Ectodermal cell (in vitro differentiated cells): ENCODE data around the gene SAMD13.

ENCODE experiments used
- H3K27ac ChIP-seq: 2 replicates; pipeline ENCODE4 v1.7.0; 2013; ENCODE audit warnings: mild to moderate bottlenecking, low read depth, low read length; ENCODE audit not compliant: insufficient read depth, poor library complexity, severe bottlenecking
- H3K27me3 ChIP-seq: 2 replicates; pipeline ENCODE4 v1.7.0; 2013; ENCODE audit warnings: mild to moderate bottlenecking, low read length; ENCODE audit not compliant: insufficient read depth, control insufficient read depth, poor library complexity, severe bottlenecking
- H3K36me3 ChIP-seq: one replicate; pipeline ENCODE4 v1.7.0; 2013; ENCODE audit warnings: low read length; ENCODE audit not compliant: control insufficient read depth, insufficient read depth
- H3K4me1 ChIP-seq: one replicate; pipeline ENCODE4 v1.7.0; 2013; ENCODE audit warnings: low read length; ENCODE audit not compliant: control insufficient read depth, insufficient read depth
- H3K4me3 ChIP-seq: 2 replicates; pipeline ENCODE4 v1.7.0; 2013; ENCODE audit warnings: low read depth, low read length, control low read depth; ENCODE audit not compliant: insufficient read depth
- H3K9me3 ChIP-seq: 2 replicates; pipeline ENCODE4 v1.7.0; 2013; ENCODE audit warnings: mild to moderate bottlenecking, low read length, moderate library complexity; ENCODE audit not compliant: control insufficient read depth
- WGBS, 2 experiments: methylation state at CpG; one replicate each; pipeline ENCODE4 v1.1.7; 2013; ENCODE audit warnings: missing lambda C conversion rate in 2 of 2; 5-methylcytosine and 5-hydroxymethylcytosine counted together

The SAMD13 gene

GRCh38 chr1:84330125-84330984, 28.8 kb downstream of the SAMD13 start:
- Histone ChIP-seq H3K4me3 (no peak overlapping the region), H3K27me3 (no peaks in the 10 kb centered on the region), H3K27ac (no peak overlapping the region), H3K9me3 (no peaks in the 10 kb centered on the region), H3K4me1 (no peaks in the 10 kb centered on the region), H3K36me3 (no peaks in the 10 kb centered on the region)
- 94 to 100% methylated on average over 2 of the region's 2 CpGs for WGBS, 2 experiments

DNA sequence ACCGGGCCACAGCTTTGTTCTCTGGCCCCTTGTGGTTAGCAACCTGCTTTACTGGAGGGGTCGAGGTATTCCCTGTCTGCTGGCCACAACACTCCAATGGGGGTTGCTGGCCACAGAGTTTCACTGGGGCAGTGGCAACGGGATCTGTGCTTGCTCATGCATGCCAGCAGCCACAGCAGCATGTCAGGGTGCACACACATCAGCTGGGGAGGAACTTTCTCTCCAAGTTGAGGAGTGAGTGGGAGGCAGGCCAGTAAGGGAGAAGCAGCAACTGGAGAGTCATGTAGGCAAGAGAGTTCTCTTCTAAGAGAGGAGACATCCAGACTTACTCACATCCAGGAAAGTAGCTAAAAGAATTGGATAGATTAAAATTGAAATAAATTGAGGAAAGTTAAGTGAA, 38.0 kb downstream of the SAMD13 start:
- WGBS, 2 experiments: 74 to 82% methylated on average over 3 of the region's 3 CpGs
- no peak overlapping the region for H3K27ac ChIP-seq
- H3K27me3 ChIP-seq: no peaks in the 10 kb centered on the region

DNA sequence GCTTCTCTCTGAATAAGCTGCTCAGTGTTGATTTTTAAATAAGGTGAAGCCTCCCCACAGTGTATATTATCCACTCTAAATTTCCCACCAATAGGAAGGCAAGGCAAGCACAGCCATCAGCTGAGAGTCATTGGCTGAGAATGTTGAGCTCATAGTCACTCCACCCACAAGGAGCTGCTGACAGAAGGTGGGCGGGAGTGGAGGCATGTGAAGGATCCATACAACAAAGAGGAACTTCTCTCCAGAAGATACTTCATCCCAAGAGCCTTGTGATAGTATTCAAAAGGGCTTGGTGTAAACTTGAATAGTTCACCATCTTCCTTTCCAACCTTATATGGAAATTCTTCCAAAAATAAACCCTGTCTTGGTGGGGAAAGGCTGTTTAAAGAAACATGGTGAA, 42.8 kb downstream of the SAMD13 start:
- Histone ChIP-seq H3K36me3 (no peaks in the 10 kb centered on the region), H3K4me1 (peaks cover 6% of the 10 kb centered on the region), H3K27me3 (no peaks in the 10 kb centered on the region), H3K9me3 (no peaks in the 10 kb centered on the region), H3K27ac (no peak overlapping the region), H3K4me3 (no peak overlapping the region)
- WGBS, 2 experiments: 60 to 91% methylated on average over 1 of the region's 1 CpG

More for the DNA sequence above, 38.0 kb downstream of the SAMD13 start:
- no peaks in the 10 kb centered on the region for H3K4me1 ChIP-seq
- peaks cover 2% of the 10 kb centered on the region for H3K9me3 ChIP-seq
- no peak overlapping the region for H3K4me3 ChIP-seq
- no peaks in the 10 kb centered on the region for H3K36me3 ChIP-seq

- 93 to 96% methylated on average over 2 of the region's 2 CpGs for WGBS, 2 experiments
- Histone ChIP-seq H3K27me3 (no peaks in the 10 kb centered on the region), H3K9me3 (no peaks in the 10 kb centered on the region), H3K36me3 (no peaks in the 10 kb centered on the region), H3K4me1 (peaks cover 6% of the 10 kb centered on the region), H3K4me3 (no peak overlapping the region), H3K27ac (no peak overlapping the region)
Measured at GRCh38 chr1:84345220-84345619, 43.7 kb downstream of the SAMD13 start.

GRCh38 chr1:84347271-84347931, 45.9 kb downstream of the SAMD13 start:
- Histone ChIP-seq H3K4me1 (peaks cover 6% of the 10 kb centered on the region), H3K27me3 (no peaks in the 10 kb centered on the region), H3K36me3 (no peaks in the 10 kb centered on the region), H3K9me3 (no peaks in the 10 kb centered on the region), H3K4me3 (no peak overlapping the region), H3K27ac (no peak overlapping the region)
- WGBS, 2 experiments: 87 to 88% methylated on average over 6 of the region's 6 CpGs

DNA sequence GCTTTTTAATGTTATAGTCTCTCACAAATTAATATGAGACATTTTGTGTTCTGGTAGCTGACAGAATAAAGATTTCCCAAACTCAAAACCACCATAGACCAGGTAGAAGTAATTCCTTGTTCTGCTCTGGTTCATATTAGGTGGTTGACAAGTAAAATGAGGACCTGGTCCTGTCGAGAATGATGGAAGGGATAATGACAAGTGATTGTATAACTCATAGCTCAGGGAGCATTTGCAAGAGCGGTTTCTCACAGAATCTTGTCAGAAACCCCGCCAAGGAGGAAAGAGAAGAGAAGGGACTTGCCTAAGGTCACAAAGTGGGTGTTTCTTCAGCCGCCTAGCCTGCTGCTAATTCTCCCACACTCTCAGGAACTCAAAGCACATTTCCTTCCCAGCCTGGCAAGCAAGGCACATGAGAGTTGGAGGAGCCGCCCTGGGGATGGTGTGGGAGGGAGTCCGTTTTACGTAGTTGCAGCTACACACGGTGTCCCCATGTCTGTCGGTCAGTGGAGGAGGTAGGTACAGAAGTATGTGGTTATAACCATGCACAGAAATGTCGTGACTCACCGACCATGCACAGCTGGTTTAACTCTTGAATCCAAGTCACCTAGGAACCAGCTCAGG, 46.5 kb downstream of the SAMD13 start:
- Histone ChIP-seq H3K4me1 (peaks cover 6% of the 10 kb centered on the region), H3K4me3 (no peak overlapping the region), H3K27me3 (no peaks in the 10 kb centered on the region), H3K27ac (no peak overlapping the region), H3K36me3 (no peaks in the 10 kb centered on the region), H3K9me3 (no peaks in the 10 kb centered on the region)
- WGBS, 2 experiments: 95 to 96% methylated on average over 11 of the region's 11 CpGs

DNA sequence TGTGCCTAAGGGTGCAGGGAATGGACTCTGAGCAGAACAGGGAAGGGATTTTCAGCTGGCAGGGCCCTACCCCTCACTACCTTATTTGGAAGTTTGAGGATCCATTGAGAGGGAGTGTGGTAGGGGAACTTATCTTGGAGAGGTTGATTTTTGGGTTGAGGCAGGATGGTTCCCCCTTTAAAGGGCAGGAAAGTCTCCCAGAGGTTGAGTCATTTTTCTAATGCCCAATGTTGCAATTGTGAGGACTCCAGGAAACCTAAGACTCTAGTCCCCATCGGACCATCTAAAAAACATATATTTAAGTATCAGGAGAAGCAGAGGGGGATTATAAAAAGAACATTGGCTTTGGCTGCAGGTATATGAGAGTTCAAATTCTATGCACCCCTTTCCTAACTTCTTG, 47.3 kb downstream of the SAMD13 start:
- no peaks in the 10 kb centered on the region for H3K27me3 ChIP-seq
- peaks cover 6% of the 10 kb centered on the region for H3K4me1 ChIP-seq
- WGBS, 2 experiments: 83% methylated on average over 1 of the region's 1 CpG; no CpG with 5 or more reads in 1 of the 2 experiments
- no peak overlapping the region for H3K27ac ChIP-seq
- H3K9me3 ChIP-seq: no peaks in the 10 kb centered on the region
- H3K4me3 ChIP-seq: no peak overlapping the region
- no peaks in the 10 kb centered on the region for H3K36me3 ChIP-seq

GRCh38 chr1:84350104-84350503, 48.6 kb downstream of the SAMD13 start:
- H3K27ac ChIP-seq: no peak overlapping the region
- WGBS, 2 experiments: 64 to 96% methylated on average over 2 to 3 of the region's 3 CpGs
- H3K36me3 ChIP-seq: no peaks in the 10 kb centered on the region

GRCh38 chr1:84350550-84350949, 49.0 kb downstream of the SAMD13 start:
- H3K27me3 ChIP-seq: no peaks in the 10 kb centered on the region
- 87 to 91% methylated on average over 2 to 3 of the region's 3 CpGs for WGBS, 2 experiments

More at GRCh38 chr1:84350104-84350503, 48.6 kb downstream of the SAMD13 start:
- Histone ChIP-seq H3K27me3 (no peaks in the 10 kb centered on the region), H3K4me1 (peaks cover 6% of the 10 kb centered on the region), H3K4me3 (no peak overlapping the region), H3K9me3 (no peaks in the 10 kb centered on the region)

More at GRCh38 chr1:84350550-84350949, 49.0 kb downstream of the SAMD13 start:
- no peak overlapping the region for H3K4me3 ChIP-seq
- no peaks in the 10 kb centered on the region for H3K36me3 ChIP-seq
- H3K9me3 ChIP-seq: no peaks in the 10 kb centered on the region
- H3K4me1 ChIP-seq: peaks cover 6% of the 10 kb centered on the region
- H3K27ac ChIP-seq: no peak overlapping the region
